Measurements from ENCODE around the gene LARGE2. TPM values are rescaled to one million over a fixed set of nuclear protein-coding genes. Genes with fewer than 3 reads are reported as not detected.
A peak's percentile ranks its signal among the peaks of the same experiment; 100 is the strongest.

The LARGE2 gene
- total RNA-seq, 6 experiments from 2014 or later: 0.43 to 3.5 (median 2.4) TPM

GRCh38 chr11:45964911-45965389 is 42.5 kb downstream of the LARGE2 start:
- 7% methylated on average over 8 of the region's 9 CpGs for WGBS (ENCODE audit: insufficient coverage, low coverage, low lambda C conversion rate, missing lambda C conversion rate)
- no peaks in the 10 kb centered on the region for H3K27me3 ChIP-seq
- ATAC-seq (peak; percentile 95 to 96 (median 95)), DNase-seq (peak in 2 of 3 donors; percentile 37 to 61)
- no peaks in the 10 kb centered on the region for H3K9me3 ChIP-seq
- H3K4me1 ChIP-seq: peaks cover 0 to 10% (median 2%) of the 10 kb centered on the region in 4 donors
- no peak overlapping the region for H3K4me3 ChIP-seq
- peak overlapping the region in 2 of 3 donors; percentile 10 to 27 for H3K27ac ChIP-seq
- TF ChIP-seq CTCF (IDR thresholded peaks at IDR 0.05) (peak; percentile 79 to 90 (median 90)), POLR2A (IDR thresholded peaks at IDR 0.05) (no peak)
- peaks cover 0 to 28% (median 2%) of the 10 kb centered on the region in 4 donors for H3K36me3 ChIP-seq
- intact Hi-C loops (cut with DNase I): no loop called here

GRCh38 chr11:45967506-45967905 is 45.0 kb downstream of the LARGE2 start:
- Histone ChIP-seq H3K36me3 (peaks cover 0 to 32% (median 2%) of the 10 kb centered on the region in 4 donors), H3K27me3 (no peaks in the 10 kb centered on the region), H3K4me3 (no peak overlapping the region), H3K4me1 (no peaks in the 10 kb centered on the region), H3K27ac (no peak overlapping the region), H3K9me3 (no peaks in the 10 kb centered on the region)
- 83% methylated on average over 1 of the region's 2 CpGs for WGBS (ENCODE audit: insufficient coverage, low coverage, low lambda C conversion rate, missing lambda C conversion rate)
- DNase-seq (no peak), ATAC-seq (no peak)
- intact Hi-C loops (cut with DNase I): no loop called here
- TF ChIP-seq CTCF (IDR thresholded peaks at IDR 0.05) (no peak), POLR2A (IDR thresholded peaks at IDR 0.05) (no peak)

- peaks cover 0 to 30% (median 2%) of the 10 kb centered on the region in 4 donors for H3K36me3 ChIP-seq
- H3K27me3 ChIP-seq: no peaks in the 10 kb centered on the region
- 83% methylated on average over 2 of the region's 2 CpGs for WGBS (ENCODE audit: insufficient coverage, low coverage, low lambda C conversion rate, missing lambda C conversion rate)
- ATAC-seq (no peak), DNase-seq (no peak)
- H3K9me3 ChIP-seq: no peaks in the 10 kb centered on the region
- H3K4me1 ChIP-seq: no peaks in the 10 kb centered on the region
- TF ChIP-seq CTCF (IDR thresholded peaks at IDR 0.05) (no peak), POLR2A (IDR thresholded peaks at IDR 0.05) (no peak)
- no peak overlapping the region for H3K27ac ChIP-seq
- intact Hi-C loops (cut with DNase I): no loop called here
- no peak overlapping the region for H3K4me3 ChIP-seq
These were observed 46.4 kb downstream of the LARGE2 start for GRCh38 chr11:45968901-45969300.

- TF ChIP-seq POLR2A (IDR thresholded peaks at IDR 0.05): no peak
- no peak for TF ChIP-seq CTCF (IDR thresholded peaks at IDR 0.05)
- Histone ChIP-seq H3K27ac (no peak overlapping the region), H3K9me3 (no peaks in the 10 kb centered on the region)
These were observed 51.1 kb downstream of the LARGE2 start for GRCh38 chr11:45973601-45974000.

More at GRCh38 chr11:45973601-45974000, 51.1 kb downstream of the LARGE2 start:
- intact Hi-C loops (cut with DNase I): no loop called here
- ATAC-seq (no peak), DNase-seq (no peak)
- peaks cover 0 to 14% (median under 1%) of the 10 kb centered on the region in 4 donors for H3K36me3 ChIP-seq
- WGBS (ENCODE audit: insufficient coverage, low coverage, low lambda C conversion rate, missing lambda C conversion rate): 80% methylated on average over 4 of the region's 4 CpGs
- H3K4me1 ChIP-seq: peaks cover 0 to 7% (median 3%) of the 10 kb centered on the region in 4 donors
- H3K4me3 ChIP-seq: no peak overlapping the region
- H3K27me3 ChIP-seq: no peaks in the 10 kb centered on the region

Measured in right lobe of liver (tissue), 6 donors.